22Rv1 (cell line): ENCODE results near the gene P4HB.

Source experiments
- ZFX ChIP-seq: fragments of 450-650 bp; IDR thresholded peaks from 2 replicates; pipeline ENCODE4 v1.6.1; 2017; ENCODE audit warnings: antibody characterized with exemption, borderline replicate concordance
- TF ChIP-seq, protein P1 (sequence below): fragments of 450-650 bp; IDR thresholded peaks from 2 replicates; pipeline ENCODE4 v1.5.1; 2017; ENCODE audit warnings: mild to moderate bottlenecking

DNA sequence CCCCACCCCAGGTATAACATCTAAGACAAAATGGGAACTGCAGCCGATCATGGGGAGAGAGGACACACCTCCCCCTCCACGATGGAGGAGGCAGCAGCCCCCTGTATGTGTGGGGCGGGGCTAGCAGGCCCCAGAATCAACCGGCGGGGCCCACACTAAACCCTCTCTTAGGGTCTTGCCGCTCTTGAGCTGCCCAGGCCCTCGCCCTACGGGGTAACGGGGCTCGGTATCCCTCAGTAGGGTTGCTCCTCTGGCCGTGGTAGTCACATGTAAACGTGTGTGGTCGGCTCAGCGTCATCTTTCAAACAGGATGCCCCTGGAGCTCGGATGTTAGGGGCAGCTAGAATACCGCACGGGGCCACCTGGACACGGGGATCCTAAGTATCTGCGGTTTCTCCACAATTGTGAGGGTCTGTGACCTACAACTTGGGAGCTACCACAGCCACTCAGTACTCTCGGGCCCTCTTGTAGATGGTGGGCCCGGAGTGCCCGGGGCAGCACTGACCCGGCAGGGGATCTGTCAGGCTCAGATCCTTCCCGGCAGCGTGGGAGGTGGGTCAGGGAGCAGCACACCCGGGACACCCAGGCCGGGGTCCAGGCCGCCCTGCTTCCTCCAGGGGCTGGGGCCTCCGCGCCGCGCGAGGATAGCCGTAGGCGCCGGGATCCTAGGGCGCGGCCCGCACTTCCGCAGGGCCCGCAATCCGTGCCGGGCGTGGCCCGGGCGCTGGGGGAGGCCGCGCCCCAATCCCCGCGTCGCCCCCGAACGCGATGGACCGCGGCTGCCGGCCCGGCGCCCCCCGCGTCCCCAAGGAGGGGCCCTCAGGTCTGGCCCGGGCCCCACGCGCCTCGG lies 10.0 kb upstream of the P4HB start:
- TF ChIP-seq, protein P1, sequence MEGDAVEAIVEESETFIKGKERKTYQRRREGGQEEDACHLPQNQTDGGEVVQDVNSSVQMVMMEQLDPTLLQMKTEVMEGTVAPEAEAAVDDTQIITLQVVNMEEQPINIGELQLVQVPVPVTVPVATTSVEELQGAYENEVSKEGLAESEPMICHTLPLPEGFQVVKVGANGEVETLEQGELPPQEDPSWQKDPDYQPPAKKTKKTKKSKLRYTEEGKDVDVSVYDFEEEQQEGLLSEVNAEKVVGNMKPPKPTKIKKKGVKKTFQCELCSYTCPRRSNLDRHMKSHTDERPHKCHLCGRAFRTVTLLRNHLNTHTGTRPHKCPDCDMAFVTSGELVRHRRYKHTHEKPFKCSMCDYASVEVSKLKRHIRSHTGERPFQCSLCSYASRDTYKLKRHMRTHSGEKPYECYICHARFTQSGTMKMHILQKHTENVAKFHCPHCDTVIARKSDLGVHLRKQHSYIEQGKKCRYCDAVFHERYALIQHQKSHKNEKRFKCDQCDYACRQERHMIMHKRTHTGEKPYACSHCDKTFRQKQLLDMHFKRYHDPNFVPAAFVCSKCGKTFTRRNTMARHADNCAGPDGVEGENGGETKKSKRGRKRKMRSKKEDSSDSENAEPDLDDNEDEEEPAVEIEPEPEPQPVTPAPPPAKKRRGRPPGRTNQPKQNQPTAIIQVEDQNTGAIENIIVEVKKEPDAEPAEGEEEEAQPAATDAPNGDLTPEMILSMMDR, result no peak
- TF ChIP-seq ZFX, result no peak
